Neural cell (in vitro differentiated cells): ENCODE data around the gene ZC3H12C. TPM values are rescaled to one million over a fixed set of nuclear protein-coding genes. Genes with fewer than 3 reads are reported as not detected.

Experiments used
- H2AFZ ChIP-seq: fragments of 200-600, 300-800 bp; sonication (generic), shearing (Covaris generic); 2 replicates; pipeline ENCODE4 v1.6.0; 2014; ENCODE audit warnings: low read depth, mild to moderate bottlenecking, antibody characterized with exemption, low read length, moderate library complexity
- H3F3A ChIP-seq: fragments of 200-600 bp; shearing (Covaris generic); 2 replicates; pipeline ENCODE4 v1.6.1; 2016; ENCODE audit warnings: mild to moderate bottlenecking, moderate library complexity, mixed read lengths, antibody characterized with exemption, low read length; ENCODE audit not compliant: insufficient read depth, poor library complexity, severe bottlenecking
- H3K27ac ChIP-seq: fragments of 200-600, 300-800 bp; sonication (generic), shearing (Covaris generic); 2 replicates; pipeline ENCODE4 v1.5.1; 2014; ENCODE audit warnings: mild to moderate bottlenecking, low read length, moderate library complexity
- H3K27me3 ChIP-seq: fragments of 300-800, 200-600 bp; sonication (generic), shearing (Covaris generic); 2 replicates; pipeline ENCODE4 v1.6.0; 2014; ENCODE audit warnings: mild to moderate bottlenecking, low read depth, low read length, moderate library complexity; ENCODE audit not compliant: insufficient read depth
- H3K36me3 ChIP-seq: fragments of 300-800, 200-600 bp; sonication (generic), shearing (Covaris generic); 2 replicates; pipeline ENCODE4 v1.5.1; 2014; ENCODE audit warnings: mild to moderate bottlenecking, antibody characterized with exemption, low read length, moderate library complexity; ENCODE audit not compliant: insufficient read depth
- H3K4me2 ChIP-seq: fragments of 300-800, 200-600 bp; sonication (generic), shearing (Covaris generic); 2 replicates; pipeline ENCODE4 v1.6.0; 2014; ENCODE audit warnings: mild to moderate bottlenecking, low read length
- H3K4me3 ChIP-seq: fragments of 300-800, 200-600 bp; sonication (generic), shearing (Covaris generic); 2 replicates; pipeline ENCODE4 v1.5.1; 2014; ENCODE audit warnings: mild to moderate bottlenecking, low read length, moderate library complexity
- H3K79me2 ChIP-seq: fragments of 200-600 bp; shearing (Covaris generic); replicated peaks from 2 replicates; pipeline ENCODE4 v1.6.0; 2014; ENCODE audit warnings: mild to moderate bottlenecking, low read length, moderate library complexity; ENCODE audit not compliant: insufficient read depth
- H3K9ac ChIP-seq: fragments of 300-800, 200-600 bp; sonication (generic), shearing (Covaris generic); 2 replicates; pipeline ENCODE4 v1.6.1; 2016; ENCODE audit warnings: mild to moderate bottlenecking, low read length, mixed read lengths
- H3K9me2 ChIP-seq: fragments of 200-600 bp; shearing (Covaris generic); 2 replicates; pipeline ENCODE4 v1.6.1; 2016; ENCODE audit warnings: mild to moderate bottlenecking, low read length, mixed read lengths; ENCODE audit not compliant: insufficient read depth
- H3K9me3 ChIP-seq: fragments of 200-600, 300-800 bp; sonication (generic), shearing (Covaris generic); 2 replicates; pipeline ENCODE4 v1.6.1; 2016; ENCODE audit warnings: mild to moderate bottlenecking, mixed run types, low read length, moderate library complexity, mixed read lengths
- H4K20me1 ChIP-seq: fragments of 200-600 bp; shearing (Covaris generic); 2 replicates; pipeline ENCODE4 v1.6.1; 2016; ENCODE audit warnings: mild to moderate bottlenecking, mixed run types; ENCODE audit not compliant: insufficient read depth
- CTCF ChIP-seq: fragments of 450-650 bp; IDR thresholded peaks from 2 replicates; pipeline ENCODE4 v1.5.1; 2014; ENCODE audit warnings: antibody characterized with exemption, mild to moderate bottlenecking, moderate library complexity; ENCODE audit not compliant: poor library complexity, severe bottlenecking
- EP300 ChIP-seq: fragments of 450-650 bp; conservative IDR thresholded peaks from 2 replicates; pipeline ENCODE4 v1.6.1; 2014; ENCODE audit warnings: antibody characterized with exemption, mild to moderate bottlenecking, moderate library complexity; ENCODE audit not compliant: poor library complexity, severe bottlenecking
- EZH2 ChIP-seq: fragments of 200-600, 300-800 bp; shearing (Covaris generic), sonication (generic); IDR thresholded peaks from 2 replicates; pipeline ENCODE4 v1.6.1; 2014; ENCODE audit warnings: antibody characterized with exemption, low read length, borderline replicate concordance, mild to moderate bottlenecking; ENCODE audit not compliant: insufficient read depth, poor library complexity, severe bottlenecking
- MXI1 ChIP-seq: fragments of 450-650 bp; conservative IDR thresholded peaks from 2 replicates; pipeline ENCODE4 v1.6.1; 2014; ENCODE audit warnings: antibody characterized with exemption, mild to moderate bottlenecking; ENCODE audit not compliant: poor library complexity, severe bottlenecking
- POLR2AphosphoS5 ChIP-seq: IDR thresholded peaks from 2 replicates; pipeline ENCODE4 v1.6.1; 2012
- RAD21 ChIP-seq: fragments of 450-650 bp; conservative IDR thresholded peaks from 2 replicates; pipeline ENCODE4 v1.6.1; 2014; ENCODE audit warnings: antibody characterized with exemption, mild to moderate bottlenecking, moderate library complexity
- REST ChIP-seq: IDR thresholded peaks from 2 replicates; pipeline ENCODE4 v1.6.1; 2012; ENCODE audit warnings: borderline replicate concordance
- SMC3 ChIP-seq: fragments of 450-650 bp; conservative IDR thresholded peaks from 2 replicates; pipeline ENCODE4 v1.6.1; 2014; ENCODE audit warnings: antibody characterized with exemption, mild to moderate bottlenecking, moderate library complexity; ENCODE audit not compliant: poor library complexity
- TAF1 ChIP-seq: IDR thresholded peaks from 2 replicates; pipeline ENCODE4 v1.6.1; 2012; ENCODE audit warnings: low read depth
- polyA plus RNA-seq: library from polyadenylated mRNA; depleted of rRNA; stranded (reverse); fragments of >200 nt; gene quantifications from 2 replicates; pipeline ENCODE4 v1.2.3, GENCODE V29; 2014

The ZC3H12C gene
- polyA plus RNA-seq, 1 donor from 2014 or later: 15.1 TPM

DNA sequence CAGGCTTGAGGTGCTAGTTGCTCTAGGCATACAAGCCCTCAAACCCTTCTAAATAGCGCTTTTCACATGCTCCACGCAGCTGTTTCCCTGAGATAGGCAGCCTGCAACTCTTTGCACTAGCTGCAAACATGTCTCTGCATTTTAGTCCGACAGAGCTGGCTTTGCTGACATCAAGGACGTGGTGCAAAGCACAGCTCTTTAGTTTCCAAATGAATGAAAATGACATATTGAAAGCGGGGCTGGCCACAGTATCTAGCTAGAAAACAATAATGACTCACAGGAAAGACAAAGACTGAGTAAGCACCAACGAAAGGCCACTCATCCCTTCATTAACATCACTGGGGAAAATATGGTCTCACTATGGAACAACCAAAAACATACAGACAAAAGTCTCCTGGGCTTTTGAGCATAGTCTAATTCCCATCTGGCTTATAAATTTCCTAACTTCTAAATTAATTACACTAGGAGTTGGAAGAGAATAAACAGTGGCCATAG lies 15.3 kb upstream of the ZC3H12C start:
- TF ChIP-seq TAF1 (no peak), POLR2AphosphoS5 (no peak), EZH2 (no peak), CTCF (no peak), RAD21 (no peak), REST (no peak), EP300 (no peak), SMC3 (no peak), MXI1 (no peak)
- Histone ChIP-seq H3K9me3 (no peaks in the 10 kb centered on the region), H3K4me3 (no peak overlapping the region), H3K9me2 (no peaks in the 10 kb centered on the region), H3K27ac (no peak overlapping the region), H3K36me3 (no peaks in the 10 kb centered on the region), H3K9ac (no peak overlapping the region), H3K27me3 (no peaks in the 10 kb centered on the region), H3F3A (no peaks in the 10 kb centered on the region), H2AFZ (no peak overlapping the region), H4K20me1 (no peaks in the 10 kb centered on the region), H3K4me2 (no peak overlapping the region), H3K79me2 (no peaks in the 10 kb centered on the region)

- Histone ChIP-seq H3K9me3 (no peaks in the 10 kb centered on the region), H3K27ac (no peak overlapping the region), H3K4me3 (no peak overlapping the region), H3K4me2 (no peak overlapping the region), H3K36me3 (no peaks in the 10 kb centered on the region), H3K9ac (no peak overlapping the region), H2AFZ (no peak overlapping the region), H4K20me1 (no peaks in the 10 kb centered on the region), H3F3A (no peaks in the 10 kb centered on the region), H3K79me2 (no peaks in the 10 kb centered on the region), H3K27me3 (no peaks in the 10 kb centered on the region), H3K9me2 (no peaks in the 10 kb centered on the region)
- TF ChIP-seq SMC3 (no peak), MXI1 (no peak), TAF1 (no peak)
These were observed 14.2 kb upstream of the ZC3H12C start for GRCh38 chr11:110078923-110079544.
